OCI-LY7 (cell line): ENCODE results near the gene GOLIM4. TPM values are rescaled to one million over a fixed set of nuclear protein-coding genes. Genes with fewer than 3 reads are reported as not detected.

Experiments used
- BruUV-seq: library from RNA; stranded (reverse); fragments of 400-500 nt; replicated peaks from 2 replicates; lab custom pipeline; 2021; lab: Mats Ljungman, UMichigan
- CTCF ChIA-PET: fragments of 300-600 bp; sonication (Branson Sonifier 250); formaldehyde crosslinking; loops from one replicate; lab custom pipeline; 2022; ENCODE audit warnings: antibody characterized with exemption; ENCODE audit not compliant: unreplicated experiment; lab: Charles Lee
- POLR2A ChIA-PET: fragments of 300-600 bp; sonication (Branson Sonifier 250); formaldehyde crosslinking; loops from one replicate; lab custom pipeline; 2022; ENCODE audit warnings: antibody characterized with exemption; lab: Charles Lee
- DNase-seq: peaks from one replicate; pipeline ENCODE4 v3.0.0-alpha.2; 2015; ENCODE audit warnings: low spot score
- H2AFZ ChIP-seq: fragments of 200-600 bp; sonication (generic), shearing (Covaris generic); 2 replicates; pipeline ENCODE4 v1.6.1; 2014; ENCODE audit warnings: mild to moderate bottlenecking, antibody characterized with exemption, low read length, moderate library complexity
- H3K27ac ChIP-seq: fragments of 200-600 bp; sonication (generic); 2 replicates; pipeline ENCODE4 v1.5.1; 2014; ENCODE audit warnings: mixed run types, low read depth, mild to moderate bottlenecking, moderate library complexity, low read length, inconsistent platforms; ENCODE audit not compliant: poor library complexity, severe bottlenecking
- H3K36me3 ChIP-seq: fragments of 200-600 bp; sonication (generic); 2 replicates; pipeline ENCODE4 v1.6.1; 2014; ENCODE audit warnings: mild to moderate bottlenecking, antibody characterized with exemption, low read length, moderate library complexity, mixed read lengths; ENCODE audit not compliant: insufficient read depth
- H3K4me1 ChIP-seq: fragments of 200-600 bp; sonication (generic); 2 replicates; pipeline ENCODE4 v1.5.1; 2014; ENCODE audit warnings: mild to moderate bottlenecking, low read length; ENCODE audit not compliant: insufficient read depth, poor library complexity, severe bottlenecking
- H3K4me2 ChIP-seq: fragments of 200-600 bp; sonication (generic); 2 replicates; pipeline ENCODE4 v1.6.1; 2014; ENCODE audit warnings: mild to moderate bottlenecking, low read length
- H3K4me3 ChIP-seq: fragments of 200-600 bp; sonication (generic); 2 replicates; pipeline ENCODE4 v1.5.1; 2014; ENCODE audit warnings: mild to moderate bottlenecking, low read depth, low read length; ENCODE audit not compliant: poor library complexity, severe bottlenecking
- H3K79me2 ChIP-seq: fragments of 200-600 bp; sonication (generic); 2 replicates; pipeline ENCODE4 v1.6.1; 2016; ENCODE audit warnings: low read depth, mild to moderate bottlenecking, low read length, moderate library complexity, mixed read lengths; ENCODE audit not compliant: insufficient read depth
- H3K9me2 ChIP-seq: fragments of 200-600 bp; sonication (generic); 2 replicates; pipeline ENCODE4 v1.6.1; 2016; ENCODE audit warnings: mild to moderate bottlenecking, low read length, mixed read lengths; ENCODE audit not compliant: insufficient read depth
- H3K9me3 ChIP-seq: fragments of 200-600 bp; sonication (generic); 2 replicates; pipeline ENCODE4 v1.6.1; 2014; ENCODE audit warnings: mild to moderate bottlenecking, mixed run types, low read length, mixed read lengths
- H4K20me1 ChIP-seq: fragments of 200-600 bp; sonication (generic); 2 replicates; pipeline ENCODE4 v1.6.1; 2014; ENCODE audit warnings: mild to moderate bottlenecking, antibody characterized with exemption, low read length, moderate library complexity, mixed read lengths; ENCODE audit not compliant: insufficient read depth
- CTCF ChIP-seq: fragments of 200-600 bp; sonication (generic); conservative IDR thresholded peaks from 2 replicates; pipeline ENCODE4 v1.5.1; 2014; ENCODE audit warnings: mild to moderate bottlenecking, antibody characterized with exemption, low read length, moderate library complexity, mixed read lengths
- EZH2phosphoT487 ChIP-seq: fragments of 200-600 bp; sonication (generic); IDR thresholded peaks from 2 replicates; pipeline ENCODE4 v1.6.1; 2018; ENCODE audit warnings: low read depth, borderline replicate concordance, mild to moderate bottlenecking, mixed run types, antibody characterized with exemption, low read length, moderate library complexity, mixed read lengths
- intact Hi-C: fragments of 100-400 bp; cut with micrococcal nuclease; formaldehyde crosslinking; loops from one replicate; pipeline ENCODE4 v1.10.0; 2022; ENCODE audit not compliant: unreplicated experiment
- total RNA-seq, 2 experiments: library from RNA; depleted of rRNA in 1 of 2; stranded (reverse); fragments of >200 nt in 1 of 2; shearing (Covaris generic) in 1 of 2; gene quantifications; 2 replicates each; pipeline ENCODE4 v1.2.3, GENCODE V29; 2014 to 2022

The GOLIM4 gene
- total RNA-seq, 2 experiments from 2014 or later: 31.2 to 42.8 TPM

GRCh38 chr3:168102735-168103410 lies 7.1 kb upstream of the GOLIM4 start:
- Histone ChIP-seq H3K4me3 (no peak overlapping the region), H2AFZ (no peak overlapping the region), H3K27ac (no peak overlapping the region), H3K4me2 (no peak overlapping the region), H3K4me1 (no peaks in the 10 kb centered on the region), H3K79me2 (no peaks in the 10 kb centered on the region), H3K36me3 (no peaks in the 10 kb centered on the region), H3K9me2 (no peaks in the 10 kb centered on the region), H4K20me1 (no peaks in the 10 kb centered on the region), H3K9me3 (no peaks in the 10 kb centered on the region)
- intact Hi-C loops: no loop called here
- ChIA-PET CTCF (no interaction called here), POLR2A (interaction anchor here (1.1 to 1.5 kb wide), 3 partner anchors 16 to 44 kb away, joined by 3 read pairs; no protein-coding TSS in a partner anchor)
- no peak for TF ChIP-seq CTCF
- TF ChIP-seq EZH2phosphoT487: no peak
- BruUV-seq: no TSS peak
- DNase-seq: no peak

- no TSS peak for BruUV-seq
- Histone ChIP-seq H3K9me2 (no peaks in the 10 kb centered on the region), H3K4me2 (no peak overlapping the region), H3K36me3 (no peaks in the 10 kb centered on the region), H3K79me2 (no peaks in the 10 kb centered on the region), H2AFZ (no peak overlapping the region), H3K4me1 (peaks cover 8% of the 10 kb centered on the region), H3K4me3 (no peak overlapping the region), H3K9me3 (no peaks in the 10 kb centered on the region), H4K20me1 (no peaks in the 10 kb centered on the region), H3K27ac (no peak overlapping the region)
- intact Hi-C loops: no loop called here
- ChIA-PET POLR2A (interaction anchor here (0.6 to 2.3 kb wide), 11 partner anchors 9 to 115 kb away, joined by 3 to 7 read pairs (median 3); no protein-coding TSS in a partner anchor), CTCF (no interaction called here)
- TF ChIP-seq EZH2phosphoT487 (no peak), CTCF (no peak)
- no peak for DNase-seq
Observed at GRCh38 chr3:168100777-168101492, 5.2 kb upstream of the GOLIM4 start.
